Omental fat pad (tissue), 4 donors: Measurements from ENCODE around the gene CACNA1D. TPM values are rescaled to one million over a fixed set of nuclear protein-coding genes. Genes with fewer than 3 reads are reported as not detected.

Experiments used
- ATAC-seq: fragments of 150-250 bp; one replicate; pipeline ENCODE4 v1.9.1; 2016; ENCODE audit warnings: mild to moderate bottlenecking, moderate library complexity; ENCODE audit not compliant: low FRiP score
- DNase-seq: peaks from one replicate; pipeline ENCODE4 v3.0.0-alpha.2; 2019; ENCODE audit warnings: low spot score
- CTCF ChIP-seq, 3 donors: fragments of 450-650 bp; IDR thresholded peaks; one replicate each; pipeline ENCODE4 v1.5.1; 2016 to 2017; ENCODE audit warnings: antibody characterized with exemption in 3 of 3, mild to moderate bottlenecking in 3 of 3, moderate library complexity in 2 of 3
- total RNA-seq, 4 donors: library from RNA; depleted of rRNA; stranded (reverse); fragments of >200 nt; gene quantifications; one replicate each; pipeline ENCODE4 v1.1.0, GENCODE V29; 2016

CACNA1D gene
- total RNA-seq, 4 donors from 2014 or later: 0.24 to 1.8 (median 0.74) TPM

- ATAC-seq (no peak), DNase-seq (no peak)
- no peak for TF ChIP-seq CTCF (IDR thresholded peaks at IDR 0.05)
Measured at GRCh38 chr3:53828581-53828980, 334.2 kb downstream of the CACNA1D start.

- no peak for TF ChIP-seq CTCF (IDR thresholded peaks at IDR 0.05)
- DNase-seq: no peak
- no peak for ATAC-seq
Measured at GRCh38 chr3:53829605-53830004, 335.2 kb downstream of the CACNA1D start.

GRCh38 chr3:53830944-53831343, 336.5 kb downstream of the CACNA1D start:
- DNase-seq (no peak), ATAC-seq (no peak)
- TF ChIP-seq CTCF (IDR thresholded peaks at IDR 0.05): no peak

DNA sequence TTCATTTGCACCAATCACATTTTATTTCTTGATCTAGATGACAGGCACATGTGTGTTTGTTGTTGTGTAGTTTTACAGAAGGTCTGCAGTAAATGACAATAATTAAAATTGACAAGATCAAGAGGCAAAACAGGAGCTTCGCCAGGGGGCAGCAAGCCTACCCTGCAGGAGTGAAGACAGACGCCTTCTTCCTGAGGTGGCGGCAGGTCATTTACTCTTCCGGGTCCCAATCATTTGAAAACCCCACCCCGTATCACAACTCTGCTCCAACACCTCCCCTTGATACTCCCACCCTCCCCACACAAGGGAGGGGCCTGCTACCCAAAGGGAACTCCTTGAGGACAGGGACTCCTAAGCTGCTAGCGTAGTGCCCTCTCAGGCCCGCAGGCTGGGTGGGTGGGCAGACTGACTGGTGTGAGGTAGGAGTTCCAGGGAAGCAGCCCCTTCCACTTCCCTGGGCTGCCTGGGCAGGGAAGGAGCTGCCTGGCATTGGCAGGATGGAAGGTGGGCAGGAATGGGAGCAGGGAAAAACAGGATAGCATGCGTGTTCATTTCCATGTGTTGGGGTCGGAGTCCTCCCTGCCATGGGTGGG, 338.7 kb downstream of the CACNA1D start:
- ATAC-seq: peak; percentile 19
- DNase-seq: no peak
- TF ChIP-seq CTCF (IDR thresholded peaks at IDR 0.05): no peak

GRCh38 chr3:53833700-53834099, 339.3 kb downstream of the CACNA1D start:
- ATAC-seq (peak; percentile 22), DNase-seq (no peak)
- no peak for TF ChIP-seq CTCF (IDR thresholded peaks at IDR 0.05)

DNA sequence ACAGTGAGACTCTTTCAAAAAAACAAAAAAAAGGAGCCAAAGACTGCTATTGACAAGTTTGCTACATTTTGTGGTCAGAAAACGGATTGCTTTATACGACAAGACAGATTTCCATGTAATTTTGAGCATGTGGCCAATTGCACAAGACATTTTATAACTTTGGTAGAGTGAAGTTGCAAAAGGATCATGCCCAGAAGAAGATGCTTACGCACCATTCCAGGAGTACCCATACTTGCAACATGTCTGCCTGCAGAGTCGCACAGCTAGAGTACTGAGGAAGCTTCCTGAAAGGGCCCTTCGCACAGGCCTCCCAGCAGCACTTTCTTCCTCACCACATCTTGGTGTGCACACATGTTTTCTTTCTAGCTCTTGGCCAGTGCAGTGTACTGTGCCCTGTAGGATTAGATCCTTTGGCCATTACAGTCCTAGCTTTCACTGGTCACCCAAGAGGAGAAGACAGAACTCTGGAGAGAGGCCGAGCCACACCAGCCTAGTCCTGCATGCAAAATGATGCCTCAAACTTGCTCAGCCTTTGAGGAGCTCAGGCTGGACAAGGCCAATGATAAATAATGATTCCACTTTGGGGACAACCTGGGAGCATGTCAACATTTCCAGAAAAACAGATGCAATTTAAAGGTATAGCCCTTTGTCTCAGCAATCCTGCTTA, 340.2 kb downstream of the CACNA1D start:
- ATAC-seq: no peak
- no peak for DNase-seq
- TF ChIP-seq CTCF (IDR thresholded peaks at IDR 0.05): no peak

- no peak for TF ChIP-seq CTCF (IDR thresholded peaks at IDR 0.05)
- no peak for DNase-seq
- ATAC-seq: no peak
Measured at GRCh38 chr3:53835257-53835656, 340.8 kb downstream of the CACNA1D start.
